ENCODE measurements around the gene C8G.

C8G gene

GRCh38 chr9:136968333-136969127 lies 23.5 kb downstream of the C8G start:
- H3K79me2 ChIP-seq (ENCODE audit: insufficient read depth, low read depth), result no peaks in the 10 kb centered on the region
- H3K4me3 ChIP-seq (IDR thresholded peaks at IDR 0.05; ENCODE audit: insufficient read depth, low read depth, low read length), result no peak overlapping the region
- no peak overlapping the region for H2AFZ ChIP-seq (ENCODE audit: low read depth)
- H3K4me1 ChIP-seq (ENCODE audit: low read depth, poor library complexity, severe bottlenecking), result peaks cover 20% of the 10 kb centered on the region
- H4K20me1 ChIP-seq (ENCODE audit: insufficient read depth), result no peaks in the 10 kb centered on the region
- no peaks in the 10 kb centered on the region for H3K36me3 ChIP-seq (ENCODE audit: insufficient read depth)
- TF ChIP-seq, protein P1, sequence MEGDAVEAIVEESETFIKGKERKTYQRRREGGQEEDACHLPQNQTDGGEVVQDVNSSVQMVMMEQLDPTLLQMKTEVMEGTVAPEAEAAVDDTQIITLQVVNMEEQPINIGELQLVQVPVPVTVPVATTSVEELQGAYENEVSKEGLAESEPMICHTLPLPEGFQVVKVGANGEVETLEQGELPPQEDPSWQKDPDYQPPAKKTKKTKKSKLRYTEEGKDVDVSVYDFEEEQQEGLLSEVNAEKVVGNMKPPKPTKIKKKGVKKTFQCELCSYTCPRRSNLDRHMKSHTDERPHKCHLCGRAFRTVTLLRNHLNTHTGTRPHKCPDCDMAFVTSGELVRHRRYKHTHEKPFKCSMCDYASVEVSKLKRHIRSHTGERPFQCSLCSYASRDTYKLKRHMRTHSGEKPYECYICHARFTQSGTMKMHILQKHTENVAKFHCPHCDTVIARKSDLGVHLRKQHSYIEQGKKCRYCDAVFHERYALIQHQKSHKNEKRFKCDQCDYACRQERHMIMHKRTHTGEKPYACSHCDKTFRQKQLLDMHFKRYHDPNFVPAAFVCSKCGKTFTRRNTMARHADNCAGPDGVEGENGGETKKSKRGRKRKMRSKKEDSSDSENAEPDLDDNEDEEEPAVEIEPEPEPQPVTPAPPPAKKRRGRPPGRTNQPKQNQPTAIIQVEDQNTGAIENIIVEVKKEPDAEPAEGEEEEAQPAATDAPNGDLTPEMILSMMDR (conservative IDR thresholded peaks at IDR 0.05; ENCODE audit: low read depth, low read length), result no peak
- H3K4me2 ChIP-seq, result no peak overlapping the region
- no peak overlapping the region for H3K9ac ChIP-seq
- H3K27ac ChIP-seq, result no peak overlapping the region
- H3K27me3 ChIP-seq (ENCODE audit: insufficient read depth, low read depth), result peaks cover 12% of the 10 kb centered on the region; the same call in 1 of the 2 replicates

- Histone ChIP-seq H3K4me2 (no peak overlapping the region), H4K20me1 (ENCODE audit: insufficient read depth) (no peaks in the 10 kb centered on the region), H3K27ac (no peak overlapping the region), H3K4me3 (IDR thresholded peaks at IDR 0.05; ENCODE audit: insufficient read depth, low read depth, low read length) (no peak overlapping the region), H2AFZ (ENCODE audit: low read depth) (no peak overlapping the region), H3K79me2 (ENCODE audit: insufficient read depth, low read depth) (no peaks in the 10 kb centered on the region), H3K27me3 (ENCODE audit: insufficient read depth, low read depth) (peaks cover 17% of the 10 kb centered on the region), H3K4me1 (ENCODE audit: low read depth, poor library complexity, severe bottlenecking) (peaks cover 18% of the 10 kb centered on the region), H3K36me3 (ENCODE audit: insufficient read depth) (no peaks in the 10 kb centered on the region), H3K9ac (no peak overlapping the region)
- TF ChIP-seq, protein P1 (conservative IDR thresholded peaks at IDR 0.05; ENCODE audit: low read depth, low read length), result no peak
These were observed 24.1 kb downstream of the C8G start for GRCh38 chr9:136969150-136969549.

- no peaks in the 10 kb centered on the region for H3K79me2 ChIP-seq (ENCODE audit: insufficient read depth, low read depth)
- no peaks in the 10 kb centered on the region for H3K36me3 ChIP-seq (ENCODE audit: insufficient read depth)
- TF ChIP-seq, protein P1 (conservative IDR thresholded peaks at IDR 0.05; ENCODE audit: low read depth, low read length), result no peak
- peaks cover 11% of the 10 kb centered on the region for H3K4me1 ChIP-seq (ENCODE audit: low read depth, poor library complexity, severe bottlenecking)
- H3K27me3 ChIP-seq (ENCODE audit: insufficient read depth, low read depth), result peaks cover 24% of the 10 kb centered on the region
- H3K4me3 ChIP-seq (IDR thresholded peaks at IDR 0.05; ENCODE audit: insufficient read depth, low read depth, low read length), result no peak overlapping the region
- H3K27ac ChIP-seq, result no peak overlapping the region
- no peak overlapping the region for H2AFZ ChIP-seq (ENCODE audit: low read depth)
- H3K4me2 ChIP-seq, result no peak overlapping the region
- no peak overlapping the region for H3K9ac ChIP-seq
- no peaks in the 10 kb centered on the region for H4K20me1 ChIP-seq (ENCODE audit: insufficient read depth)
These were observed 24.7 kb downstream of the C8G start for GRCh38 chr9:136969774-136970173.

GRCh38 chr9:136970361-136970760 lies 25.3 kb downstream of the C8G start:
- Histone ChIP-seq H4K20me1 (ENCODE audit: insufficient read depth) (no peaks in the 10 kb centered on the region), H2AFZ (ENCODE audit: low read depth) (no peak overlapping the region), H3K79me2 (ENCODE audit: insufficient read depth, low read depth) (no peaks in the 10 kb centered on the region), H3K27ac (no peak overlapping the region), H3K9ac (no peak overlapping the region), H3K27me3 (ENCODE audit: insufficient read depth, low read depth) (peaks cover 29% of the 10 kb centered on the region), H3K4me2 (no peak overlapping the region), H3K36me3 (ENCODE audit: insufficient read depth) (no peaks in the 10 kb centered on the region), H3K4me3 (IDR thresholded peaks at IDR 0.05; ENCODE audit: insufficient read depth, low read depth, low read length) (no peak overlapping the region), H3K4me1 (ENCODE audit: low read depth, poor library complexity, severe bottlenecking) (peaks cover 11% of the 10 kb centered on the region)
- TF ChIP-seq, protein P1 (conservative IDR thresholded peaks at IDR 0.05; ENCODE audit: low read depth, low read length), result no peak
